ENCODE results near the gene RALGAPA2. TPM values are rescaled to one million over a fixed set of nuclear protein-coding genes. Genes with fewer than 3 reads are reported as not detected.

The RALGAPA2 gene
- total RNA-seq, 4 donors from 2014 or later, result 29.4 to 78.2 (median 43.2) TPM

GRCh38 chr20:20492521-20493332, 219.7 kb downstream of the RALGAPA2 start:
- no peak for TF ChIP-seq CTCF (IDR thresholded peaks at IDR 0.05; ENCODE audit: low read depth)

- TF ChIP-seq CTCF (IDR thresholded peaks at IDR 0.05; ENCODE audit: low read depth), result no peak
These were observed 220.6 kb downstream of the RALGAPA2 start for GRCh38 chr20:20491784-20492264.

- no peak for TF ChIP-seq CTCF (IDR thresholded peaks at IDR 0.05; ENCODE audit: low read depth)
These were observed 221.2 kb downstream of the RALGAPA2 start for GRCh38 chr20:20491110-20491783.

- no peak for TF ChIP-seq CTCF (IDR thresholded peaks at IDR 0.05; ENCODE audit: low read depth)
These were observed 221.8 kb downstream of the RALGAPA2 start for GRCh38 chr20:20490673-20491072.

- TF ChIP-seq CTCF (IDR thresholded peaks at IDR 0.05; ENCODE audit: low read depth), result no peak
These were observed 222.6 kb downstream of the RALGAPA2 start for GRCh38 chr20:20489648-20490341.

- no peak for TF ChIP-seq CTCF (IDR thresholded peaks at IDR 0.05; ENCODE audit: low read depth)
These were observed 223.4 kb downstream of the RALGAPA2 start for GRCh38 chr20:20489054-20489453.

GRCh38 chr20:20488388-20488787, 224.1 kb downstream of the RALGAPA2 start:
- no peak for TF ChIP-seq CTCF (IDR thresholded peaks at IDR 0.05; ENCODE audit: low read depth)
